H9 (cell line): Measurements from ENCODE around the gene ZNF765. TPM values are rescaled to one million over a fixed set of nuclear protein-coding genes. Genes with fewer than 3 reads are reported as not detected.
"Not testable (repeated sequence)": the region's sequence is repeated elsewhere in the genome, so short reads cannot be mapped to it uniquely, and the experiment has no call there.

Experiments
- DNase-seq: peaks from one replicate; pipeline ENCODE4 v3.0.0-alpha.2; 2017
- H2AFZ ChIP-seq: one replicate; pipeline ENCODE4 v1.6.1; 2013; ENCODE audit warnings: mild to moderate bottlenecking, low read length, control low read depth, moderate library complexity
- H2AK5ac ChIP-seq: 2 replicates; pipeline ENCODE4 v1.6.1; 2013; ENCODE audit warnings: low read length, control low read depth, mixed read lengths; ENCODE audit not compliant: insufficient read length
- H2BK120ac ChIP-seq: one replicate; pipeline ENCODE4 v1.6.1; 2013; ENCODE audit warnings: low read depth, mild to moderate bottlenecking, low read length, control low read depth, inconsistent platforms; ENCODE audit not compliant: poor library complexity, severe bottlenecking
- H2BK12ac ChIP-seq: 2 replicates; pipeline ENCODE4 v1.6.1; 2013; ENCODE audit warnings: low read length, control low read depth, mixed read lengths, low read depth; ENCODE audit not compliant: insufficient read length
- H2BK15ac ChIP-seq: 2 replicates; pipeline ENCODE4 v1.6.1; 2013; ENCODE audit warnings: low read depth, low read length, control low read depth
- H2BK20ac ChIP-seq: one replicate; pipeline ENCODE4 v1.6.1; 2013; ENCODE audit warnings: low read depth, mild to moderate bottlenecking, low read length, control low read depth, inconsistent platforms; ENCODE audit not compliant: poor library complexity, severe bottlenecking
- H2BK5ac ChIP-seq: 2 replicates; pipeline ENCODE4 v1.6.1; 2013; ENCODE audit warnings: low read length, control low read depth, mixed read lengths; ENCODE audit not compliant: insufficient read length
- H3K14ac ChIP-seq: 2 replicates; pipeline ENCODE4 v1.6.1; 2013; ENCODE audit warnings: low read length, control low read depth; ENCODE audit not compliant: insufficient read depth
- H3K18ac ChIP-seq: 2 replicates; pipeline ENCODE4 v1.6.1; 2013; ENCODE audit warnings: low read depth, mild to moderate bottlenecking, mixed read lengths, low read length, control low read depth; ENCODE audit not compliant: insufficient read length
- H3K23ac ChIP-seq: 2 replicates; pipeline ENCODE4 v1.6.1; 2013; ENCODE audit warnings: low read length, control low read depth, mixed read lengths, low read depth; ENCODE audit not compliant: insufficient read length
- H3K23me2 ChIP-seq: 2 replicates; pipeline ENCODE4 v1.6.1; 2013; ENCODE audit warnings: low read depth, mild to moderate bottlenecking, mixed read lengths, low read length, control low read depth; ENCODE audit not compliant: insufficient read length, poor library complexity, severe bottlenecking
- H3K27ac ChIP-seq: 2 replicates; pipeline ENCODE4 v1.5.1; 2013; ENCODE audit warnings: low read length, control low read depth, mixed read lengths, low read depth; ENCODE audit not compliant: insufficient read length
- H3K27me3 ChIP-seq: 2 replicates; pipeline ENCODE4 v1.6.1; 2013; ENCODE audit warnings: low read length, control low read depth, inconsistent platforms; ENCODE audit not compliant: insufficient read depth
- H3K4ac ChIP-seq: 2 replicates; pipeline ENCODE4 v1.6.1; 2013; ENCODE audit warnings: low read depth, mild to moderate bottlenecking, control low read depth, inconsistent platforms, low read length, moderate library complexity
- H3K4me1 ChIP-seq: 2 replicates; pipeline ENCODE4 v1.6.1; 2013; ENCODE audit warnings: low read length, control low read depth, inconsistent platforms; ENCODE audit not compliant: insufficient read depth
- H3K4me2 ChIP-seq: 2 replicates; pipeline ENCODE4 v1.6.1; 2013; ENCODE audit warnings: low read length, control low read depth, mixed read lengths; ENCODE audit not compliant: insufficient read length, insufficient read depth
- H3K56ac ChIP-seq: 2 replicates; pipeline ENCODE4 v1.6.1; 2013; ENCODE audit warnings: low read depth, mild to moderate bottlenecking, mixed read lengths, low read length, control low read depth; ENCODE audit not compliant: insufficient read length
- H3K79me1 ChIP-seq: 2 replicates; pipeline ENCODE4 v1.6.1; 2013; ENCODE audit warnings: low read depth, mild to moderate bottlenecking, moderate library complexity, low read length, control low read depth, inconsistent platforms; ENCODE audit not compliant: insufficient read depth, poor library complexity, severe bottlenecking
- H3K79me2 ChIP-seq: 2 replicates; pipeline ENCODE4 v1.6.1; 2013; ENCODE audit warnings: low read length, control low read depth, inconsistent platforms; ENCODE audit not compliant: insufficient read depth
- H3K9ac ChIP-seq: 2 replicates; pipeline ENCODE4 v1.6.1; 2013; ENCODE audit warnings: low read length, control low read depth, mixed read lengths; ENCODE audit not compliant: insufficient read length; ENCODE audit errors: extremely low read depth
- H3K9me3 ChIP-seq: one replicate; pipeline ENCODE4 v1.6.1; 2013; ENCODE audit warnings: low read depth, low read length, inconsistent platforms; ENCODE audit not compliant: control insufficient read depth
- H3T11ph ChIP-seq: one replicate; pipeline ENCODE4 v1.6.1; 2013; ENCODE audit warnings: mild to moderate bottlenecking, low read length, control low read depth, inconsistent platforms
- H4K20me1 ChIP-seq: one replicate; pipeline ENCODE4 v1.6.1; 2013; ENCODE audit not compliant: control insufficient read depth, insufficient read length, insufficient read depth
- H4K5ac ChIP-seq: 2 replicates; pipeline ENCODE4 v1.6.1; 2013; ENCODE audit warnings: low read depth, mild to moderate bottlenecking, mixed read lengths, low read length, control low read depth; ENCODE audit not compliant: insufficient read length
- H4K8ac ChIP-seq: replicated peaks from 2 replicates; pipeline ENCODE4 v1.6.1; 2013; ENCODE audit warnings: low read length, control low read depth, mixed read lengths, low read depth; ENCODE audit not compliant: insufficient read length
- H4K91ac ChIP-seq: 2 replicates; pipeline ENCODE4 v1.6.1; 2013; ENCODE audit warnings: low read depth, mild to moderate bottlenecking, moderate library complexity, mixed read lengths, low read length, control low read depth; ENCODE audit not compliant: insufficient read length
- H3K27ac Mint-ChIP-seq, 3 experiments: 2 replicates in 2 of 3; 3 replicates in 1 of 3; pipeline ENCODE4 v1.8.0; 2020 to 2021; ENCODE audit warnings: mixed read lengths in 3 of 3, mild to moderate bottlenecking in 1 of 3, moderate library complexity in 1 of 3
- H3K27me3 Mint-ChIP-seq: 2 replicates; pipeline ENCODE4 v1.8.0; 2021; ENCODE audit warnings: low read depth, mild to moderate bottlenecking, moderate library complexity, mixed read lengths
- H3K36me3 Mint-ChIP-seq, 3 experiments: 2 replicates in 2 of 3; 3 replicates in 1 of 3; pipeline ENCODE4 v1.8.0; 2020 to 2021; ENCODE audit warnings: low read depth in 3 of 3, mixed read lengths in 3 of 3; ENCODE audit not compliant: insufficient read depth in 1 of 3
- H3K4me1 Mint-ChIP-seq, 2 experiments: 2 replicates each; pipeline ENCODE4 v1.8.0; 2020; ENCODE audit warnings: mixed read lengths in 2 of 2
- H3K4me3 Mint-ChIP-seq, 2 experiments: 2 replicates in 1 of 2; 3 replicates in 1 of 2; pipeline ENCODE4 v1.8.0; 2020 to 2021; ENCODE audit warnings: mild to moderate bottlenecking in 2 of 2, mixed read lengths in 2 of 2, moderate library complexity in 1 of 2
- H3K9me3 Mint-ChIP-seq, 2 experiments: 2 replicates in 1 of 2; 3 replicates in 1 of 2; pipeline ENCODE4 v1.8.0; 2020; ENCODE audit warnings: mild to moderate bottlenecking in 2 of 2, mixed read lengths in 2 of 2, moderate library complexity in 1 of 2
- WGBS: extraction: QIAGEN DNeasy Blood & Tissue Kit; methylation state at CpG from one replicate; pipeline ENCODE4 v1.1.7; 2013; ENCODE audit warnings: missing lambda C conversion rate, low lambda C conversion rate, mixed read lengths; ENCODE audit not compliant: insufficient read length; ENCODE audit errors: extremely low coverage; 5-methylcytosine and 5-hydroxymethylcytosine counted together
- total RNA-seq: library from RNA; stranded (reverse); gene quantifications from 2 replicates; pipeline ENCODE4 v1.2.1, GENCODE V29; 2021
- TF ChIP-seq, protein P1 (sequence below): fragments of 200-600 bp; sonication (generic); conservative IDR thresholded peaks from 3 replicates; pipeline ENCODE4 v1.8.0; 2021; ENCODE audit warnings: antibody characterized with exemption, mild to moderate bottlenecking

Gene ZNF765
- total RNA-seq, 1 experiment from 2014 or later: 20.4 TPM

DNA sequence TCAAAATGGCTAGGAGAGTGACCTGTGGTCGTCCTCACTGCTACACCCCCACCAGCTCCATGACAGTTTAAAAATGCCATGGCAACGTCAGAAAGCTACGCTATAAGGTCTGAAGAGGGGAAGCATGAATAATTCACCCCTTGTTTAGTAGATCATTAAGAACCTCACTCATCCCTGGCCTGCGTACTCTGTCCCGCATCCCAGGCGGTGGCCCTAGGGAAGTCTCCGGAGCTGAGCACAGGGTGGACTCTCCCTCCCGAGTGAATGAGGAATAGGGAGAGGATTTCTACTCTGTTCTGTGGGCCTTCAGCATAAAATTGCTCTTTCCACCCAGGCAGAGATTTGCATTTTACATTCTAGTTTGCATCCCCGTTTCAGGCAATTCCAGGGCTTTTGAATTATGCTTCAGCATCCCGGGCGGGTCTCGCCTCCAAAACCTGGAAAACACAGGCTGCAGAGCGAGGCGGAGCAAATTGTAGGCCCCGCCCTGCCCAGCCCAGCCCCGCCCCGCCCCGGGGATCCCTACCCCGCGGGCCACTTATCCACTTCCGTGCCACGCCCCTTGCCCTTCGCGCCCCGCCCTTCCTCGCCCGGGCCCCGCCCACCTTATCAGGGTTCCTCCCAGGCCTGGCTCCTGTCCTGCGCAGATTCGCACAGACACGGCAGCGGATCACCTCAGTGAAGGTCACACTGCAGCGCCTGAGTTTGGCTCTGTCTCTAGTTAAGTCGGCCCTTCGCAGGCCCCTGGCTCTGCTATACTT, 36.9 kb upstream of the ZNF765 start:
- Histone ChIP-seq H2BK120ac (no peak overlapping the region), H3K4ac (no peak overlapping the region), H2AFZ (no peak overlapping the region), H3K18ac (no peak overlapping the region), H3K27me3 (no peaks in the 10 kb centered on the region), H2BK5ac (no peak overlapping the region), H3K14ac (no peak overlapping the region), H4K20me1 (no peaks in the 10 kb centered on the region), H3K4me2 (no peak overlapping the region), H4K91ac (no peak overlapping the region), H4K8ac (no peak overlapping the region), H3T11ph (no peak overlapping the region), H2BK12ac (no peak overlapping the region), H3K56ac (no peak overlapping the region), H3K27ac (no peak overlapping the region), H2BK20ac (no peak overlapping the region), H3K4me1 (no peaks in the 10 kb centered on the region), H3K23ac (no peak overlapping the region), H4K5ac (no peak overlapping the region), H3K9me3 (peaks cover 27% of the 10 kb centered on the region), H2BK15ac (no peak overlapping the region), H3K79me2 (no peaks in the 10 kb centered on the region), H2AK5ac (no peak overlapping the region), H3K79me1 (no peaks in the 10 kb centered on the region), H3K9ac (no peak overlapping the region), H3K23me2 (no peaks in the 10 kb centered on the region)
- Mint-ChIP-seq H3K27ac (no peak overlapping the region), H3K27me3 (peaks cover 14% of the 10 kb centered on the region), H3K4me3 (no peak overlapping the region), H3K4me1 (no peaks in the 10 kb centered on the region), H3K9me3 (peaks cover 64 to 65% of the 10 kb centered on the region in 2 experiments), H3K36me3 (peaks cover 36 to 48% (median 47%) of the 10 kb centered on the region in 3 experiments)
- peak; percentile 42 for DNase-seq
- WGBS: no CpG with 5 or more reads among the region's 35 CpGs
- TF ChIP-seq, protein P1, sequence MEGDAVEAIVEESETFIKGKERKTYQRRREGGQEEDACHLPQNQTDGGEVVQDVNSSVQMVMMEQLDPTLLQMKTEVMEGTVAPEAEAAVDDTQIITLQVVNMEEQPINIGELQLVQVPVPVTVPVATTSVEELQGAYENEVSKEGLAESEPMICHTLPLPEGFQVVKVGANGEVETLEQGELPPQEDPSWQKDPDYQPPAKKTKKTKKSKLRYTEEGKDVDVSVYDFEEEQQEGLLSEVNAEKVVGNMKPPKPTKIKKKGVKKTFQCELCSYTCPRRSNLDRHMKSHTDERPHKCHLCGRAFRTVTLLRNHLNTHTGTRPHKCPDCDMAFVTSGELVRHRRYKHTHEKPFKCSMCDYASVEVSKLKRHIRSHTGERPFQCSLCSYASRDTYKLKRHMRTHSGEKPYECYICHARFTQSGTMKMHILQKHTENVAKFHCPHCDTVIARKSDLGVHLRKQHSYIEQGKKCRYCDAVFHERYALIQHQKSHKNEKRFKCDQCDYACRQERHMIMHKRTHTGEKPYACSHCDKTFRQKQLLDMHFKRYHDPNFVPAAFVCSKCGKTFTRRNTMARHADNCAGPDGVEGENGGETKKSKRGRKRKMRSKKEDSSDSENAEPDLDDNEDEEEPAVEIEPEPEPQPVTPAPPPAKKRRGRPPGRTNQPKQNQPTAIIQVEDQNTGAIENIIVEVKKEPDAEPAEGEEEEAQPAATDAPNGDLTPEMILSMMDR: no peak

DNA sequence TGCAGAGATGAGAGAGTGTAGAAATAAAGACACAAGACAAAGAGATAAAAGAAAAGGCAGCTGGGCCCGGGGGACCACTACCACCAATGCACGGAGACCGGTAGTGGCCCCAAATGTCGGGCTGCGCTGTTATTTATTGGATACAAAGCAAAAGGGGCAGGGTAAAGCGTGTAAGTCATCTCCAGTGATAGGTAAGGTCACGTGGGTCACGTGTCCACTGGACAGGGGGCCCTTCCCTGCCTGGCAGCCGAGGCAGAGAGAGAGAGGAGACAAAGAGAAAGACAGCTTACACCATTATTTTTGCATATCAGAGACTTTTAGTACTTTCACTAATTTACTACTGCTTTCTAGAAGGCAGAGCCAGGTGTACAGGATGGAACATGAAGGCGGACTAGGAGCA, 34.9 kb upstream of the ZNF765 start:
- not testable (repeated sequence) for DNase-seq, H2AFZ ChIP-seq, H3K4me1 ChIP-seq, H3K23ac ChIP-seq, H4K91ac ChIP-seq, H3K79me1 ChIP-seq, H3K79me2 ChIP-seq, H3K4me2 ChIP-seq, H3K27ac Mint-ChIP-seq, H3K9me3 ChIP-seq, H2BK120ac ChIP-seq, H2AK5ac ChIP-seq, H2BK12ac ChIP-seq, H3K9ac ChIP-seq, H2BK20ac ChIP-seq, H4K5ac ChIP-seq, H3K4me3 Mint-ChIP-seq, H3K27me3 ChIP-seq, H2BK5ac ChIP-seq, H4K8ac ChIP-seq, H3K27ac ChIP-seq, H3K14ac ChIP-seq, H2BK15ac ChIP-seq, H3K18ac ChIP-seq, H4K20me1 ChIP-seq, H3K4ac ChIP-seq, H3K56ac ChIP-seq, H3K23me2 ChIP-seq, H3T11ph ChIP-seq
- Mint-ChIP-seq H3K9me3 (peaks cover 45 to 46% of the 10 kb centered on the region in 2 experiments), H3K36me3 (peaks cover 23 to 29% (median 27%) of the 10 kb centered on the region in 3 experiments), H3K27me3 (peaks cover 23% of the 10 kb centered on the region), H3K4me1 (peaks cover 10 to 12% of the 10 kb centered on the region in 2 experiments)
- no CpG with 5 or more reads among the region's 10 CpGs for WGBS
